Measurements from ENCODE around the gene ARID2.

Gene ARID2

GRCh38 chr12:45720069-45720468, 9.4 kb upstream of the ARID2 start:
- Histone ChIP-seq H3K36me3 (ENCODE audit: control insufficient read depth in 1 of 2, insufficient read depth in 2 of 2, low read length in 2 of 2) (no peaks in the 10 kb centered on the region), H3K9me3 (ENCODE audit: control insufficient read depth in 1 of 2, low read length in 2 of 2) (no peaks in the 10 kb centered on the region), H3K27me3 (ENCODE audit: control insufficient read depth in 1 of 2, insufficient read depth in 2 of 2, low read length in 2 of 2) (no peaks in the 10 kb centered on the region), H3K27ac (ENCODE audit: low read depth, low read length) (no peak overlapping the region), H3K9ac (ENCODE audit: low read depth in 1 of 2, low read length in 2 of 2) (no peak overlapping the region), H3K4me3 (ENCODE audit: low read depth in 1 of 2, low read length in 2 of 2) (no peak overlapping the region), H3K4me1 (ENCODE audit: control insufficient read depth in 1 of 2, insufficient read depth in 2 of 2, low read length in 2 of 2) (peaks cover 5 to 16% of the 10 kb centered on the region in 2 donors)

GRCh38 chr12:45721369-45721768, 8.1 kb upstream of the ARID2 start:
- H3K27ac ChIP-seq (ENCODE audit: low read depth, low read length), result no peak overlapping the region
- no peaks in the 10 kb centered on the region for H3K27me3 ChIP-seq (ENCODE audit: control insufficient read depth in 1 of 2, insufficient read depth in 2 of 2, low read length in 2 of 2)
- H3K9ac ChIP-seq (ENCODE audit: low read depth in 1 of 2, low read length in 2 of 2), result no peak overlapping the region
- no peaks in the 10 kb centered on the region for H3K36me3 ChIP-seq (ENCODE audit: control insufficient read depth in 1 of 2, insufficient read depth in 2 of 2, low read length in 2 of 2)
- H3K4me3 ChIP-seq (ENCODE audit: low read depth in 1 of 2, low read length in 2 of 2), result no peak overlapping the region
- peaks cover 7 to 21% of the 10 kb centered on the region in 2 donors for H3K4me1 ChIP-seq (ENCODE audit: control insufficient read depth in 1 of 2, insufficient read depth in 2 of 2, low read length in 2 of 2)
- no peaks in the 10 kb centered on the region for H3K9me3 ChIP-seq (ENCODE audit: control insufficient read depth in 1 of 2, low read length in 2 of 2)

- no peaks in the 10 kb centered on the region for H3K9me3 ChIP-seq (ENCODE audit: control insufficient read depth in 1 of 2, low read length in 2 of 2)
- H3K27ac ChIP-seq (ENCODE audit: low read depth, low read length), result no peak overlapping the region
- H3K27me3 ChIP-seq (ENCODE audit: control insufficient read depth in 1 of 2, insufficient read depth in 2 of 2, low read length in 2 of 2), result no peaks in the 10 kb centered on the region
- H3K4me3 ChIP-seq (ENCODE audit: low read depth in 1 of 2, low read length in 2 of 2), result no peak overlapping the region
- peaks cover 7 to 21% of the 10 kb centered on the region in 2 donors for H3K4me1 ChIP-seq (ENCODE audit: control insufficient read depth in 1 of 2, insufficient read depth in 2 of 2, low read length in 2 of 2)
- no peaks in the 10 kb centered on the region for H3K36me3 ChIP-seq (ENCODE audit: control insufficient read depth in 1 of 2, insufficient read depth in 2 of 2, low read length in 2 of 2)
- H3K9ac ChIP-seq (ENCODE audit: low read depth in 1 of 2, low read length in 2 of 2), result no peak overlapping the region
Observed at GRCh38 chr12:45721954-45722353, 7.6 kb upstream of the ARID2 start.

- Histone ChIP-seq H3K36me3 (ENCODE audit: control insufficient read depth in 1 of 2, insufficient read depth in 2 of 2, low read length in 2 of 2) (no peaks in the 10 kb centered on the region), H3K27me3 (ENCODE audit: control insufficient read depth in 1 of 2, insufficient read depth in 2 of 2, low read length in 2 of 2) (no peaks in the 10 kb centered on the region), H3K9ac (ENCODE audit: low read depth in 1 of 2, low read length in 2 of 2) (peak overlapping the region; percentile 67 to 93), H3K9me3 (ENCODE audit: control insufficient read depth in 1 of 2, low read length in 2 of 2) (no peaks in the 10 kb centered on the region), H3K27ac (ENCODE audit: low read depth, low read length) (peak overlapping the region; percentile 95), H3K4me1 (ENCODE audit: control insufficient read depth in 1 of 2, insufficient read depth in 2 of 2, low read length in 2 of 2) (peaks cover 7 to 21% of the 10 kb centered on the region in 2 donors), H3K4me3 (ENCODE audit: low read depth in 1 of 2, low read length in 2 of 2) (peak overlapping the region; percentile 91 to 93)
Observed at GRCh38 chr12:45725631-45726602, 3.6 kb upstream of the ARID2 start.

- Histone ChIP-seq H3K9me3 (ENCODE audit: control insufficient read depth in 1 of 2, low read length in 2 of 2) (no peaks in the 10 kb centered on the region), H3K27ac (ENCODE audit: low read depth, low read length) (peak overlapping the region; percentile 95), H3K4me3 (ENCODE audit: low read depth in 1 of 2, low read length in 2 of 2) (peak overlapping the region; percentile 91 to 93), H3K36me3 (ENCODE audit: control insufficient read depth in 1 of 2, insufficient read depth in 2 of 2, low read length in 2 of 2) (no peaks in the 10 kb centered on the region), H3K27me3 (ENCODE audit: control insufficient read depth in 1 of 2, insufficient read depth in 2 of 2, low read length in 2 of 2) (no peaks in the 10 kb centered on the region), H3K4me1 (ENCODE audit: control insufficient read depth in 1 of 2, insufficient read depth in 2 of 2, low read length in 2 of 2) (peaks cover 11 to 21% of the 10 kb centered on the region in 2 donors), H3K9ac (ENCODE audit: low read depth in 1 of 2, low read length in 2 of 2) (peak overlapping the region; percentile 67 to 93)
Observed at GRCh38 chr12:45726603-45727300, 2.8 kb upstream of the ARID2 start.

- Histone ChIP-seq H3K36me3 (ENCODE audit: control insufficient read depth in 1 of 2, insufficient read depth in 2 of 2, low read length in 2 of 2) (no peaks in the 10 kb centered on the region), H3K4me1 (ENCODE audit: control insufficient read depth in 1 of 2, insufficient read depth in 2 of 2, low read length in 2 of 2) (peaks cover 13 to 27% of the 10 kb centered on the region in 2 donors), H3K9ac (ENCODE audit: low read depth in 1 of 2, low read length in 2 of 2) (peak overlapping the region; percentile 67 to 93), H3K9me3 (ENCODE audit: control insufficient read depth in 1 of 2, low read length in 2 of 2) (no peaks in the 10 kb centered on the region), H3K27ac (ENCODE audit: low read depth, low read length) (peak overlapping the region; percentile 95), H3K27me3 (ENCODE audit: control insufficient read depth in 1 of 2, insufficient read depth in 2 of 2, low read length in 2 of 2) (no peaks in the 10 kb centered on the region), H3K4me3 (ENCODE audit: low read depth in 1 of 2, low read length in 2 of 2) (peak overlapping the region; percentile 91 to 93)
Observed at GRCh38 chr12:45727301-45727979, 2.1 kb upstream of the ARID2 start.

- Histone ChIP-seq H3K9me3 (ENCODE audit: control insufficient read depth in 1 of 2, low read length in 2 of 2) (no peaks in the 10 kb centered on the region), H3K27ac (ENCODE audit: low read depth, low read length) (peak overlapping the region; percentile 95), H3K4me1 (ENCODE audit: control insufficient read depth in 1 of 2, insufficient read depth in 2 of 2, low read length in 2 of 2) (peaks cover 20 to 29% of the 10 kb centered on the region in 2 donors), H3K9ac (ENCODE audit: low read depth in 1 of 2, low read length in 2 of 2) (peak overlapping the region; percentile 67 to 93), H3K36me3 (ENCODE audit: control insufficient read depth in 1 of 2, insufficient read depth in 2 of 2, low read length in 2 of 2) (no peaks in the 10 kb centered on the region), H3K27me3 (ENCODE audit: control insufficient read depth in 1 of 2, insufficient read depth in 2 of 2, low read length in 2 of 2) (no peaks in the 10 kb centered on the region), H3K4me3 (ENCODE audit: low read depth in 1 of 2, low read length in 2 of 2) (peak overlapping the region; percentile 91 to 93)
Observed at GRCh38 chr12:45727980-45728629, 1.4 kb upstream of the ARID2 start.

GRCh38 chr12:45728630-45729232, 775 bp upstream of the ARID2 start:
- Histone ChIP-seq H3K36me3 (ENCODE audit: control insufficient read depth in 1 of 2, insufficient read depth in 2 of 2, low read length in 2 of 2) (no peaks in the 10 kb centered on the region), H3K4me3 (ENCODE audit: low read depth in 1 of 2, low read length in 2 of 2) (peak overlapping the region; percentile 91 to 93), H3K9me3 (ENCODE audit: control insufficient read depth in 1 of 2, low read length in 2 of 2) (no peaks in the 10 kb centered on the region), H3K27ac (ENCODE audit: low read depth, low read length) (peak overlapping the region; percentile 95), H3K4me1 (ENCODE audit: control insufficient read depth in 1 of 2, insufficient read depth in 2 of 2, low read length in 2 of 2) (peaks cover 22 to 28% of the 10 kb centered on the region in 2 donors), H3K27me3 (ENCODE audit: control insufficient read depth in 1 of 2, insufficient read depth in 2 of 2, low read length in 2 of 2) (no peaks in the 10 kb centered on the region), H3K9ac (ENCODE audit: low read depth in 1 of 2, low read length in 2 of 2) (peak overlapping the region; percentile 67 to 93)

GRCh38 chr12:45730084-45730347, 510 bp downstream of the ARID2 start:
- peak overlapping the region; percentile 95 for H3K27ac ChIP-seq (ENCODE audit: low read depth, low read length)
- H3K4me3 ChIP-seq (ENCODE audit: low read depth in 1 of 2, low read length in 2 of 2), result peak overlapping the region; percentile 83 to 93
- no peaks in the 10 kb centered on the region for H3K9me3 ChIP-seq (ENCODE audit: control insufficient read depth in 1 of 2, low read length in 2 of 2)
- H3K9ac ChIP-seq (ENCODE audit: low read depth in 1 of 2, low read length in 2 of 2), result peak overlapping the region; percentile 80 to 93
- no peaks in the 10 kb centered on the region for H3K27me3 ChIP-seq (ENCODE audit: control insufficient read depth in 1 of 2, insufficient read depth in 2 of 2, low read length in 2 of 2)
- H3K36me3 ChIP-seq (ENCODE audit: control insufficient read depth in 1 of 2, insufficient read depth in 2 of 2, low read length in 2 of 2), result no peaks in the 10 kb centered on the region
- H3K4me1 ChIP-seq (ENCODE audit: control insufficient read depth in 1 of 2, insufficient read depth in 2 of 2, low read length in 2 of 2), result peaks cover 17 to 23% of the 10 kb centered on the region in 2 donors

Data from duodenal mucosa (tissue), 2 donors.